H7 (cell line): ENCODE results near the gene EIF4B. TPM values are rescaled to one million over a fixed set of nuclear protein-coding genes. Genes with fewer than 3 reads are reported as not detected.

Experiments
- DNase-seq: peaks from one replicate; pipeline ENCODE4 v3.0.0; 2012
- H3K27me3 ChIP-seq: 2 replicates; pipeline ENCODE4 v1.6.0; 2011; ENCODE audit warnings: mild to moderate bottlenecking, low read length; ENCODE audit not compliant: control insufficient read depth, insufficient read depth
- H3K36me3 ChIP-seq: replicated peaks from 2 replicates; pipeline ENCODE4 v1.5.1; 2011; ENCODE audit warnings: low read length; ENCODE audit not compliant: control insufficient read depth, insufficient read depth
- H3K4me3 ChIP-seq: 2 replicates; pipeline ENCODE4 v1.5.1; 2011; ENCODE audit warnings: low read depth, mild to moderate bottlenecking, control low read depth, low read length, moderate library complexity; ENCODE audit not compliant: insufficient read depth
- total RNA-seq: library from RNA; depleted of rRNA; stranded (reverse); fragments of >200 nt; shearing (Covaris generic); gene quantifications from 2 replicates; pipeline ENCODE4 v1.2.3, GENCODE V29; 2014

The EIF4B gene
- total RNA-seq, 1 experiment from 2014 or later = 581 TPM

DNA sequence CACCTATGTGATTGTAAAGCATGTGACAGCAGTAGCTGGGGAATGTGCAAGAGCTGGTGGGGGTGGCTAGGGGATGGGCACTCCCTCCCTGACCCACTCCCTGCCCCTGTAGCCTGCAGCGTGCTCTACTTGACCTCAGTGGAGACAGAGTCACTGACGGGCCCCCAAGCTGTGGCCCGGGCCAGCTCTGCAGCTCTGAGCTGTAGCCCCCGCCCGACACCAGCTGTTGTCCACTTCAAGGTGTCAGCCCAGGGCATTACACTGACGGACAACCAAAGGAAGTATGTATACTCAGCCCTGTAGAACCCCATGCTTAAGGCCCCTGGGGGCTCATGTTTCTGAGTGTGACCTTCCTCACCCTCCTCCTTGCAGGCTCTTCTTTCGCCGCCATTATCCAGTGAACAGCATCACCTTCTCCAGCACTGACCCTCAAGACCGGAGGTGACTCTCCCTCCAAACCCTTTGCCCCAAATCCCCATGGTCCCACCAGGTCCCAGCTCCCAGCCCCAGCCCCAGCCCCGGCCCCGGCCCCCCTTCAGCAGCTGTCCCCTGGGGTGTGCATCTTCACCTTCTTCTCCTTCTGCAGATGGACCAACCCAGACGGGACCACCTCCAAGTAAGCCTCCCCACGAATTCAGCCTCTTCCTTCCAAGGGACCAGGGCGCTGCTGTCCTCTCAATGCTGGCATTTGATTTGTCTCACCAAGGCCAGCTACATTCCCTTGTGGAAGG is 56.9 kb downstream of the EIF4B start:
- no peak overlapping the region for H3K4me3 ChIP-seq
- no peaks in the 10 kb centered on the region; the same call in 1 of the 2 replicates for H3K27me3 ChIP-seq
- DNase-seq = peak; percentile 30
- peaks cover 1% of the 10 kb centered on the region for H3K36me3 ChIP-seq

DNA sequence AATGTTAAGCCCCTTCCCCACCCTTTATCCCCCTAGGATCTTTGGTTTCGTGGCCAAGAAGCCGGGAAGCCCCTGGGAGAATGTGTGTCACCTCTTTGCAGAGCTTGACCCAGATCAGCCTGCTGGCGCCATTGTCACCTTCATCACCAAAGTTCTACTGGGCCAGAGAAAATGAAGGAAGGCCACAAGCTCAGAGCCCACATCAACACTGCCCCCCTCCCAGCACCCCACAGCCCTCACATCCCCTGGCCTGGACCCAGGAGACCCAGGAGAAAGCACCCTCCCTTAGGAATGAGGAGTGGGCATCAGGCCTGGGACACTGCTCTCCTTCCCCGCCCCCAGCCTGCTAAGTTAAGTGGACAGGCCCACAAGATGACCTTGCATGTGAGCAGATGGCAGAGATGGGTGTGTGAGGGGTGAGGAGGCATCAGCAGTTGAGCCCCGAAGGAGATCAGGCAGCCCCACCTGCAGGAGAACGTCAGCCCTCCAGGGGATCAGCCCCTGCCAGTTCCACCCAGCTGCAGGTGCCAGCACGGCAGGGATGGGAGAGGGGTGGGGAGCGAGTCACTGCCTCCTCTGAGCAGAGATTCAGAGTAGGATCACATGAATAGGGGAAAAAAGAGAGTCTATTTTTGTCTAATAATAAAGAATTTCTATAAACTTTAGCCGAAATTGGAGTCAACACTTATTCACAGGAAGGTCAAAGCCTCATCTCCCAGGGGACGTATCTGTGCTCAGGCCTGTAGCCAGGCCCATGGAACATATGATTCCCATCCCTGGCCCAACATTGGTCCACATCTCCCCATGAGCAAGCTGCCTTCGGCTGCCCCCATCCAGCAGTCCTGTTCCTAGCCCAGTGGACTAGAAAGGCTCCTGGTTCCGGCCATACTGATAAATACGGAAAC is 57.7 kb downstream of the EIF4B start:
- Histone ChIP-seq H3K4me3 (no peak overlapping the region), H3K27me3 (no peaks in the 10 kb centered on the region; the same call in 1 of the 2 replicates), H3K36me3 (peaks cover 1% of the 10 kb centered on the region)
- DNase-seq = peak; percentile 22

DNA sequence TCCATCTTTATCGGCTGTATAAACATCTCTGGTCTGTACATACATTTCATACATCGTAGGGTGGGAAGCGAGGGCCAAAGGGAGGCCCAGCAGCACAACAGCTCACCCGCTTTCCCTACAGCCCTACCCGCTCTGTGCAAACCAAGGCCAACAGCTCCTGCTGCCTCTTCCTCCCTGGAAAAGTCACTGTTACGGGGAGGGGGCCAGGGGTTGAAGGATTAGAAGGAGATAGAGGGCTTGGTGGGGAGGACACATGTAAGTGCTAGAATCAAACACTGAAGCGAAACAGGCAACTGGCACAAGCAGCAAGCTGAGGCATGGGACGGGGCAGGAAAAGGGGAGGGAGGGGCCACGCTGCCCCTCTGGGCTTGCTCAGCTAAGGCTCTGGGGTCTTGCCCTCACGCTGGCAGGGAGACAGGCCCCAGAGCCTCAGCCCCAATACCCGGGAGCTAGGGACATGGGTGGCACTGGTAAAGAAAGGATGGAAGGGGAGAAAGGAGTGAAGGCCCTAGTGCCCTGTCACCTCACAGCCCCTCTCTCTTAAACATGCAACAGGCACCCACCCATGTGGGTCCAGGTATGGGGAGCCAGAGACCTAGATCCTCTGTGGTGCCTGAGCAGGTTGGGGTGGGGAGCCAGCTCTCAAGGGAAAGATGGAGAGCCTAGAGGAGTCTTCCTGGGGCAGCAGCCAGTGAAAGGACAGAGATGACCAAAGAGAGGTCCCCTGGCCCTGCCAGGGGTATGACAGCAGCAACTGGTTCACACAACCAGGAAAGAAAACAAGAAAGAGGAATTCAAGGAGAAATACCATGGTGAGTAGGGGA is 58.6 kb downstream of the EIF4B start:
- Histone ChIP-seq H3K27me3 (no peaks in the 10 kb centered on the region; the same call in 1 of the 2 replicates), H3K4me3 (no peak overlapping the region), H3K36me3 (peaks cover 1% of the 10 kb centered on the region)
- DNase-seq = peak; percentile 28

DNA sequence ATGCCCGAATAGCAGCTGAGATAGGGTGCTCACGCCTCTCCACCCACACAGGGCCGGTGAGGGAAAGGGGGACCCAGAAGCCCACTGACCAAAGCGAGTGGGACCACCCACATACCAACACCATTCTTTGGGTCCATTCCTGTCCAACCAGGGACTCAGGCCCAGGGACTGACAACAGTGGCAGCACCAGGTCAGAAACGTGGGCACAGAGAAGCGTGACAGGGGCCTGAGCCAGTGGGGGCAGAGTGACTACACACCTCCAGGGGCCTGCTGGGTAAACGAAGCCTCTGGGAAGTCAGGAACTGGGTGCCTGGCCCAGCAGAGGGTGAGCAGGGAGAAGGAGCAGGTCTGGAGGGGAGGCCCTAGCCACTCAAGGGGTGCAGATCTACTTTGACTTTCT is 59.2 kb downstream of the EIF4B start:
- peaks cover 1% of the 10 kb centered on the region for H3K36me3 ChIP-seq
- DNase-seq = no peak
- no peaks in the 10 kb centered on the region; the same call in 1 of the 2 replicates for H3K27me3 ChIP-seq
- no peak overlapping the region for H3K4me3 ChIP-seq

DNA sequence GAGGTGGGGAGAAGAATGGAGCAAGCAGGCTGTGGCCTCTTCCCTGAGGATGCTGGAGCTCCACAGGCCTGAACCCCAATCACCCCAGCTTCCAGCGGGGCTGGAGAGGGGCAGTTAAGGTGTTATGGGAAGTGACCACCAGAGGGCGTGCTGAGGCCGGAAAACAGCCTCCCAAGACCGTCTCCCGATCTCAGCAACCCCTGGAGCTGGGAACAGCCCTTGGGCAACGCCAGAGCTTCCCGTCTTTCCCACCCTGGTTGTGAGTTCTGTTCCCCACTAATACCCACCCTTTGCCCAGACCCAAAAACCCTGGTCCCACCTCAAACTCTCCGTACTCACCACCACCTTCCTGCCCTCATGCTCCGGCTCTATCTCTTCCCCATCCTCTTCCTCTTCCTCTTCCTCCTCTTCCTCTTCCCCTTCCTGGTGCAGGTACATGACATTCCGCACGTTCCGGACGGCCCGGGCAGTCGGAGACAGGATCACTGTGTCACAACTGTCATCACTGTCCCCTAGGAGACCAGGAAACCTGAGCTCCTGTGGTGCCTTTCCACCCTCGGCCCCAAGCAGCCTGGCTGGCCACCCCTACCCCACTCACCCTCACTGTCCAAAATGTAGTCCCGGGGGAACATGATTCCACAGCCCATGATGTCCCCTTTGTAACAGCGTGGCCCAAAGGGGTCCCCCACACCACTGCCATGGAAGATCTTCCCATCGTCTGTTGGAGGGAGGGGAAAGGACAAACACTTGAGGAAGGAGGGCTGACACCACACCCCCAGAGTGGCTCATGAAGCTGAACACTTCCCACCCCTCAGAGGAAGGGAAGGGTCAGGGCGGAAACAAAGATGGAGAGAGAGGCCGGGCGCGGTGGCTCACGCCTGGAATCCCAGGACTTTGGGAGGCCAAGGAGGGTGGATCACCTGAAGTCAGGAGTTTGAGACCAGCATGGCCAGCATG is 60.0 kb downstream of the EIF4B start:
- Histone ChIP-seq H3K36me3 (peaks cover 1% of the 10 kb centered on the region), H3K27me3 (no peaks in the 10 kb centered on the region; the same call in 1 of the 2 replicates), H3K4me3 (no peak overlapping the region)
- peak; percentile 96 for DNase-seq

DNA sequence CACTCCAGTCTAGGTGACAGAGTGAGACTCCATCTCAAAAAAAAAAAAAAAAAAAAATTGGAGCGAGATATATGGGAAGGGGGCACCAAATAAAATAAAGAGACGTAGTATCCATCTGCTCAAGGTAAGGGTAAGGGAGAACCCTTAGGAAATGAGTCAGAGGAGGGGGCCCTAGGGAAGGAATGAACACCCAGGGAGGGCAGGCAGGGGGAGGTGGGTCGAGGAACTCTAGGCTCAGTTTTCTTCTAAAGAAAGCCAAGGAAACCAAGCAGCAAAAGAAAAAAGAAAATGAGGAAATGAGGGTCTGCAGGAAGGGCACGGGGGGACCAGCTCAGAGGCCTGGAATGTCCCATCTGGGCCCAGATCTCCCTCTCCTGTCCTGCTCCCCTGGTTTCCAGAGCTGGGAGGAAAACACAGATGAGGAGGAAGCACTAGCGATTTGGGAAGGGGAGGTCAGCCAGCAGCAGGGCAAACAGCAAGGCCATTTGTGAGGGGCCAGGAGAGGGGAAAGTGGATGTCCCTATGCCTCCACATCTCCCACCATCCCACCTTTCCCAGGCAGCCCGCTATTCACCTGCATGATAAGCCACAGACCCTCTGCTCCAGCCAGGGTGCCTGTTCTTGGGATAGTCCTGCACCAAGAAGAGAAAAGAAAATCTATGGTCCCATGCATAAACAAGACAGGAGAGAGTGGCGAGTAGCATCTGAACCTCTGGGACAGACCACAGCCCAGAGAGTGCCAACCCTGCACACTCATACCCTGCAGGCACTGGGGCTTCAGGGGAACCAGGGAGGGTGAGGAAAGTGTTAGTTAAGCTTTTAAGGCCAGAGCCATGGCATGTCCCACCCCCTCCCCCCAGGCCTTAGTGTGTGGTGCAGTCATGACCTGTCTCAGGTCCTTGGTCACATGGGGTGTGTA is 61.1 kb downstream of the EIF4B start:
- Histone ChIP-seq H3K4me3 (no peak overlapping the region), H3K36me3 (peaks cover 1% of the 10 kb centered on the region), H3K27me3 (no peaks in the 10 kb centered on the region; the same call in 1 of the 2 replicates)
- DNase-seq = peak; percentile 37

DNA sequence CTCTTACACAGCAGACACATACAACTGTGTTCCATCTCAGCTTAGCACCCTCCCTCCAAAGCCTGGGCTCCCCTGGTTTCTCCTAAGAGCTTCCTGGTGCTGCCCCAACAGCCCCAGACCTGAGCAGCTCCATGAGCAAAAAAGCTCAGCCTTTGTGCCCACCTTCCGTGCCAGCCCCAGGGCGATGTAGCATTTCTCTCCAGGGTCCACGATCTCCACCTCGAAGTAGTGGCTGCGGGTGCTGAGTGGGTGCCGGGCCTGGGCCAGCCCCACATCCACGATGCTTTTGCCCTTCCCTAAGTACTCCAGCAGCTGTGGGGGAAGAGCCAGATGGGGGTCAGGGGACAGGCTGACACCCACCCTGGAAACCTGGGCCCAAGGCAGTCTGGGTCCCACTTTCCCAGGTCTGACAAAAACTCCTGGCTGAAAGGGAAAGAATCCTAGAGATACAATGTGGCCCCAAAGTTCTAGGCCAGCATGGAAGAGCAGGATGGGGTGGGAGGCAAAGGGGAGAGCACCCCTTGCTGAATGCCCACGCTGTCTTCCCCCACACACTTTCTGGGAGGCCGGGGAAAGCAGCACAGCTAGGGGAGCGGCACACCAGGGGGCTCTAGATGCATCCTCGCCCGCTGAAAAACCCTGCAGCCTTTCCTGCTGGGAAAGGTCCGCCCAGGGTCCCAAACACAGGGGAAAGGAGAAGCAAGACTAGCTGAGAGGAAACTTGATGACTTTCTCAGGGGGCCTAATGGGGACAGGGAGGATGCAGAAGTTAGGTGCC is 61.9 kb downstream of the EIF4B start:
- DNase-seq = peak; percentile 53

DNA sequence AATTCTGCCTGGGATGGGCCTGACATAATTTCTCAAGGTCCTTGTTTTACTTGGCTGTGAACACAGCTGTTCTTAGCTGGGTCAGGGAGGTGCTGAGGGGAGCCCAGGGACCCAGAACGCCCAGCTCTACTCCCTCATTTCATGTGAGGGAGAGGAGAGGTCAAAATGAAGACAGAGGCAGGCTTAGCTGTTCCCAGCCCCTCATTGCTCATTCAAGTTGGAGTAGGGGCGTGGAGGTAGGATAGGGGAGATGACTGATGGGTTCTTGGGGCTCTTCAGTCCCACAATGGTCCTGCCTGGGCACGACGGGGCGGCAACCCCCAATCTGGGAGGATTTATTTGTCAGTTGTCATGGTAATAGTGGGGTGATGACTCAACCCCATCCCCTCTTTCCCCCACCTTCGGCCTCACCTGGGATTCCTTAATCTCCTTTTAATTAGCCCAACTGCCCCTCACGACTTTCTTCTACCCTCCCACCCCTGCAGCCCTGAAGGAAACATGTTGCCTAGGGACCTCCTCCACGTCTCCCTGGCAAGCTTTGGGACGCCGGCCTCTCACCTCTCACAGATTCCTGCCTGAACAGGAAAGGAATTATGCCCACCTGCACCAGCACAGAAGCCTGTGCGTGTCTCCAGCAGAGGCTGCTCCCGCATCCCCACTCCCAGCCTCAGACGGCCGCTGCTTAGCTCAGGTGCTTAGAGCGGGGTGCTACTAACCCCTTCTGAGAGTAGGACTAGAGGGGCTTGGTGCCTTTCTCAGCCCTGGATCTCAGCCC is 62.7 kb downstream of the EIF4B start:
- no peak overlapping the region for H3K4me3 ChIP-seq
- no peaks in the 10 kb centered on the region for H3K27me3 ChIP-seq
- peak; percentile 67 for DNase-seq
- peaks cover 1% of the 10 kb centered on the region for H3K36me3 ChIP-seq

More for the DNA sequence above, 61.9 kb downstream of the EIF4B start:
- Histone ChIP-seq H3K4me3 (no peak overlapping the region), H3K36me3 (peaks cover 1% of the 10 kb centered on the region), H3K27me3 (no peaks in the 10 kb centered on the region)

DNA sequence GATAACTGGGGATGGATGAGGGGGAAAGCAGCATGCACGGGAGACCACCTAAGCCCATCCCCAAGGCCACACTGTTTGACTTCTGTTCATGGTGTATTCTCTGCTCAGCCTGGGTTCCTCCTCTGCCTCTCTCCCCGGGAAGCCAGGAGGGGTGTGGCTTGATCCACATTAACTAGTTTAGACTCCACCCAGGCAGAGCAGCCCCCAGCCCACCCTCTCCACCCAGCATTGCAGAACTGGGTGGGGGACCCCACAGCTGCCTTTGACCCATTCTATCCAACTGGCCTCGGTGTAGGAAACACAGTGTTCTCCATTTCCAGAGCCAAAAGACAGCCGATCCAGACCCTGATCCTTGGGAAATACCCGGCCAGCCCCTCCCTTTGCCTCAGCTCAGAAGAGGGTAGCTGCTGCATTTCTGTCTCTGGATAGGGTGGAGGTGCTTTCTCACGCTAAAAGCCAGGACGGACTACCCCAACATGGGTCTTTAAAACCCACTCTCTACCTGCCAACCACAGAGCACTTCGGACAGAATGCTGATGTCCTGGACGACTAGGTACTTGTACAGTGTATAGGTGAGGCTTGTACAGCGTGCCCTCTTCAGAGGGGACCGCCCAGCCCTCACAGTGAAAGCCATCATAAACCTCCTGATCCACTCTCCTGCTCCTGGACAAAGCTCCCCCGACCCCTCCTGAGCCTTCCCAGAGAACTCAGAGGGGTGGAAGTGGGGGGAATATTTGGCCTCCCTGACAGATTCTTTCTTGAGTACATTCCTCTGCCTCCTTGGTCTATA is 63.6 kb downstream of the EIF4B start:
- Histone ChIP-seq H3K27me3 (no peaks in the 10 kb centered on the region), H3K36me3 (peaks cover 1% of the 10 kb centered on the region), H3K4me3 (no peak overlapping the region)
- DNase-seq = peak; percentile 66

DNA sequence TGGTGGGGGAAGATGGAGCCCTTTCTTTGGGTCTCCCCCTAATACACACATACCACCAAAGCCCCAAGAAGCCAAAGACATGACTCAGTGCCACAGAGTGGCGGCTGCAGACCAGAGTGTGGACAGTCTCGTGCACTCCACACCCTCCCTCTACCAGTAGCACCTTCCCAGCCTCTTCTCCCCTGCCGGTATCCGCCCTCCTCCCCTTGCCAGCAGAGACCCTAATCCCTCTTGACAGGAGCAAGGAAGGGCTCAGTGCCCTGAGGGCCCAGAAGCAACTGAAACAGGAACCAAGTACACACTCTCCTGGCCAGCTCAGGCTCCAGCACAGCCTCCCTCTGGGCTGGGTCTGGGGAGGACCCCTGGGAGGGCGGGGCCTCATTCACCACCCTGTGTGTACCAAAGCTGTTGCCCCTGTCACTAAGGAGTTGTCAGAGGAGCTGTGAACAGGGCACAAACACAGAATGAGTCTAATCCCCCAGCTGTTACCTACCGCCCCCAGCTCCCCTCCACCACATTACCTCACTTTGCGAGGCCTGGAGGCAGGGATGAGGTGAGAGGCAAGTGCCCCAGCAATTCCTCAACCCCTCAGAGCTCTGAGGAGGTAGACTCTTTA is 64.7 kb downstream of the EIF4B start:
- peak; percentile 43 for DNase-seq
- Histone ChIP-seq H3K36me3 (no peaks in the 10 kb centered on the region; the same call in 1 of the 2 replicates), H3K4me3 (no peak overlapping the region), H3K27me3 (no peaks in the 10 kb centered on the region)
